Measurements from ENCODE around the gene BRSK1. TPM values are rescaled to one million over a fixed set of nuclear protein-coding genes. Genes with fewer than 3 reads are reported as not detected.

Gene BRSK1
- total and polyA plus RNA-seq, 2 of the 13 experiments (the other 11 are each of a cell fraction or from before 2014, with no cell fraction given), result 0.18 to 1.2 TPM

- no peak for TF ChIP-seq GMEB2 (CRISPR knock-in tag; IDR thresholded peaks at IDR 0.05; ENCODE audit: low read depth)
- no peak for TF ChIP-seq MAFF (IDR thresholded peaks at IDR 0.05; ENCODE audit: low read depth, low read length)
- TF ChIP-seq GLMP (CRISPR knock-in tag; IDR thresholded peaks at IDR 0.05; ENCODE audit: borderline replicate concordance), result no peak
- no peak for TF ChIP-seq NR2C2 (CRISPR knock-in tag; IDR thresholded peaks at IDR 0.05; ENCODE audit: borderline replicate concordance)
- TF ChIP-seq ZSCAN22 (CRISPR knock-in tag; IDR thresholded peaks at IDR 0.05), result 0 out of 2 replicates have a peak, but pooled peaks have one; percentile 1
- 0 out of 2 replicates have a peak, but pooled peaks have one; percentile 59 for TF ChIP-seq ZNF619 (CRISPR knock-in tag; IDR thresholded peaks at IDR 0.05)
- TF ChIP-seq ZNF513 (CRISPR knock-in tag; conservative IDR thresholded peaks at IDR 0.05), result no peak
- TF ChIP-seq ZNF775 (CRISPR knock-in tag; IDR thresholded peaks at IDR 0.05; ENCODE audit: borderline replicate concordance), result no peak
- 0 out of 2 replicates have a peak, but pooled peaks have one; percentile 54 for TF ChIP-seq ZNF772 (CRISPR knock-in tag; IDR thresholded peaks at IDR 0.05)
- no peak for TF ChIP-seq ZNF800 (CRISPR knock-in tag; IDR thresholded peaks at IDR 0.05)
- TF ChIP-seq MATR3 (CRISPR knock-in tag; IDR thresholded peaks at IDR 0.05), result no peak
- peak; percentile 78 for TF ChIP-seq MAX (IDR thresholded peaks at IDR 0.05)
- TF ChIP-seq TBX2 (CRISPR knock-in tag; IDR thresholded peaks at IDR 0.05; ENCODE audit: borderline replicate concordance), result peak; percentile 30; the same call in 1 of the 2 replicates
- TF ChIP-seq NFE2 (CRISPR knock-in tag; IDR thresholded peaks at IDR 0.05), result no peak
- no peak for TF ChIP-seq RNF2 (conservative IDR thresholded peaks at IDR 0.05; ENCODE audit: low read depth)
- no peak for TF ChIP-seq CEBPG (CRISPR knock-in tag; IDR thresholded peaks at IDR 0.05)
- no peak for TF ChIP-seq PCBP1 (IDR thresholded peaks at IDR 0.05; ENCODE audit: borderline replicate concordance, low read depth, low read length)
- no peak for TF ChIP-seq ZNF891 (CRISPR knock-in tag; IDR thresholded peaks at IDR 0.05)
- TF ChIP-seq TERF1 (CRISPR knock-in tag; IDR thresholded peaks at IDR 0.05), result no peak
- TF ChIP-seq PHF20 (CRISPR knock-in tag; IDR thresholded peaks at IDR 0.05), result no peak
- no peak for TF ChIP-seq ISL2 (CRISPR knock-in tag; IDR thresholded peaks at IDR 0.05)
- TF ChIP-seq KAT7 (CRISPR knock-in tag; IDR thresholded peaks at IDR 0.05; ENCODE audit: borderline replicate concordance), result 0 out of 2 replicates have a peak, but pooled peaks have one; percentile 32
Observed at GRCh38 chr19:55257461-55258420, 26.1 kb upstream of the BRSK1 start (continued).
